Measurements from ENCODE around the gene NUMBL.

Gene NUMBL

GRCh38 chr19:40672573-40673299 lies 17.7 kb downstream of the NUMBL start:
- DNase-seq (ENCODE audit: low read depth in 1 of 2, low spot score in 1 of 2) = no peak
- Histone ChIP-seq H3K4me3 (replicated peaks; ENCODE audit: insufficient read depth, low read length) (no peak overlapping the region), H3K27ac (replicated peaks) (no peak overlapping the region), H3K27me3 (ENCODE audit: insufficient read depth, poor library complexity, severe bottlenecking) (no peaks in the 10 kb centered on the region)
- TF ChIP-seq POLR2AphosphoS5 (IDR thresholded peaks at IDR 0.05; ENCODE audit: low read depth) = no peak
- TF ChIP-seq CTCF (IDR thresholded peaks at IDR 0.05; ENCODE audit: insufficient read depth, low read length) = no peak
- TF ChIP-seq, protein P1, sequence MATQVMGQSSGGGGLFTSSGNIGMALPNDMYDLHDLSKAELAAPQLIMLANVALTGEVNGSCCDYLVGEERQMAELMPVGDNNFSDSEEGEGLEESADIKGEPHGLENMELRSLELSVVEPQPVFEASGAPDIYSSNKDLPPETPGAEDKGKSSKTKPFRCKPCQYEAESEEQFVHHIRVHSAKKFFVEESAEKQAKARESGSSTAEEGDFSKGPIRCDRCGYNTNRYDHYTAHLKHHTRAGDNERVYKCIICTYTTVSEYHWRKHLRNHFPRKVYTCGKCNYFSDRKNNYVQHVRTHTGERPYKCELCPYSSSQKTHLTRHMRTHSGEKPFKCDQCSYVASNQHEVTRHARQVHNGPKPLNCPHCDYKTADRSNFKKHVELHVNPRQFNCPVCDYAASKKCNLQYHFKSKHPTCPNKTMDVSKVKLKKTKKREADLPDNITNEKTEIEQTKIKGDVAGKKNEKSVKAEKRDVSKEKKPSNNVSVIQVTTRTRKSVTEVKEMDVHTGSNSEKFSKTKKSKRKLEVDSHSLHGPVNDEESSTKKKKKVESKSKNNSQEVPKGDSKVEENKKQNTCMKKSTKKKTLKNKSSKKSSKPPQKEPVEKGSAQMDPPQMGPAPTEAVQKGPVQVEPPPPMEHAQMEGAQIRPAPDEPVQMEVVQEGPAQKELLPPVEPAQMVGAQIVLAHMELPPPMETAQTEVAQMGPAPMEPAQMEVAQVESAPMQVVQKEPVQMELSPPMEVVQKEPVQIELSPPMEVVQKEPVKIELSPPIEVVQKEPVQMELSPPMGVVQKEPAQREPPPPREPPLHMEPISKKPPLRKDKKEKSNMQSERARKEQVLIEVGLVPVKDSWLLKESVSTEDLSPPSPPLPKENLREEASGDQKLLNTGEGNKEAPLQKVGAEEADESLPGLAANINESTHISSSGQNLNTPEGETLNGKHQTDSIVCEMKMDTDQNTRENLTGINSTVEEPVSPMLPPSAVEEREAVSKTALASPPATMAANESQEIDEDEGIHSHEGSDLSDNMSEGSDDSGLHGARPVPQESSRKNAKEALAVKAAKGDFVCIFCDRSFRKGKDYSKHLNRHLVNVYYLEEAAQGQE (IDR thresholded peaks at IDR 0.05; ENCODE audit: insufficient replicate concordance, low read depth) = no peak
- TF ChIP-seq GABPA (IDR thresholded peaks at IDR 0.05; ENCODE audit: low read depth) = no peak
- no peak for TF ChIP-seq SPI1 (IDR thresholded peaks at IDR 0.05; ENCODE audit: borderline replicate concordance, low read depth)

GRCh38 chr19:40672038-40672437 lies 18.4 kb downstream of the NUMBL start:
- TF ChIP-seq CTCF (IDR thresholded peaks at IDR 0.05; ENCODE audit: insufficient read depth, low read length) = no peak
- TF ChIP-seq GABPA (IDR thresholded peaks at IDR 0.05; ENCODE audit: low read depth) = no peak
- TF ChIP-seq SPI1 (IDR thresholded peaks at IDR 0.05; ENCODE audit: borderline replicate concordance, low read depth) = no peak
- TF ChIP-seq POLR2AphosphoS5 (IDR thresholded peaks at IDR 0.05; ENCODE audit: low read depth) = no peak
- TF ChIP-seq, protein P1 (IDR thresholded peaks at IDR 0.05; ENCODE audit: insufficient replicate concordance, low read depth) = no peak
- H3K4me3 ChIP-seq (replicated peaks; ENCODE audit: insufficient read depth, low read length) = no peak overlapping the region
- H3K27me3 ChIP-seq (ENCODE audit: insufficient read depth, poor library complexity, severe bottlenecking) = no peaks in the 10 kb centered on the region
- H3K27ac ChIP-seq (replicated peaks) = no peak overlapping the region
- no peak for DNase-seq (ENCODE audit: low read depth in 1 of 2, low spot score in 1 of 2)

GRCh38 chr19:40671404-40671803 lies 19.0 kb downstream of the NUMBL start:
- Histone ChIP-seq H3K27me3 (ENCODE audit: insufficient read depth, poor library complexity, severe bottlenecking) (no peaks in the 10 kb centered on the region), H3K27ac (replicated peaks) (no peak overlapping the region), H3K4me3 (replicated peaks; ENCODE audit: insufficient read depth, low read length) (no peak overlapping the region)
- no peak for DNase-seq (ENCODE audit: low read depth in 1 of 2, low spot score in 1 of 2)
- TF ChIP-seq, protein P1 (IDR thresholded peaks at IDR 0.05; ENCODE audit: insufficient replicate concordance, low read depth) = no peak
- TF ChIP-seq GABPA (IDR thresholded peaks at IDR 0.05; ENCODE audit: low read depth) (no peak), SPI1 (IDR thresholded peaks at IDR 0.05; ENCODE audit: borderline replicate concordance, low read depth) (no peak), POLR2AphosphoS5 (IDR thresholded peaks at IDR 0.05; ENCODE audit: low read depth) (no peak), CTCF (IDR thresholded peaks at IDR 0.05; ENCODE audit: insufficient read depth, low read length) (no peak)
